Right cardiac atrium (tissue), 5 donors: ENCODE results near the gene AKR7A3. TPM values are rescaled to one million over a fixed set of nuclear protein-coding genes. Genes with fewer than 3 reads are reported as not detected.
A peak's percentile ranks its signal among the peaks of the same experiment; 100 is the strongest.
"Not testable (repeated sequence)": the region's sequence is repeated elsewhere in the genome, so short reads cannot be mapped to it uniquely, and the experiment has no call there.

ENCODE experiments used
- ATAC-seq, 2 donors: fragments of 200-7000 bp; cut with Tn5 transposase; one replicate each; pipeline versions ENCODE4 v1.8.0 to v1.9.1; 2020; ENCODE audit warnings: moderate library complexity in 2 of 2, mild to moderate bottlenecking in 1 of 2
- DNase-seq, 3 donors: peaks; one replicate each; pipeline ENCODE4 v3.0.0-alpha.2; 2020
- H3K27ac ChIP-seq: one replicate; pipeline ENCODE4 v1.5.1; 2013; ENCODE audit warnings: mild to moderate bottlenecking, low read length, control low read depth, moderate library complexity
- H3K27me3 ChIP-seq: one replicate; pipeline ENCODE4 v1.6.1; 2013; ENCODE audit not compliant: control insufficient read depth, insufficient read depth
- H3K4me1 ChIP-seq: one replicate; pipeline ENCODE4 v1.6.1; 2013; ENCODE audit warnings: low read length; ENCODE audit not compliant: control insufficient read depth, insufficient read depth
- H3K4me3 ChIP-seq: one replicate; pipeline ENCODE4 v1.5.1; 2013; ENCODE audit warnings: low read length, control low read depth
- H3K9me3 ChIP-seq: one replicate; pipeline ENCODE4 v1.6.1; 2013; ENCODE audit warnings: low read length; ENCODE audit not compliant: control insufficient read depth
- WGBS: extraction: QIAGEN DNeasy Blood & Tissue Kit; methylation state at CpG from one replicate; pipeline ENCODE4 v1.1.7; 2013; 5-methylcytosine and 5-hydroxymethylcytosine counted together
- intact Hi-C, 4 donors: fragments of 100-400 bp; cut with DNase I; formaldehyde crosslinking; loops; one replicate each; pipeline versions ENCODE4 v1.11.0 to v1.14.0; 2022 to 2023
- polyA plus RNA-seq: library from polyadenylated mRNA; stranded (reverse); fragments of 200-250 nt; gene quantifications from one replicate; pipeline ENCODE4 v1.2.3, GENCODE V29; 2013
- total RNA-seq, 4 donors: library from RNA; stranded (reverse); fragmentation: NEBNext Ultra II Directional; extraction: Animal tissue kit (Norgen Biotek cat#: 25700); gene quantifications; one replicate each; pipeline ENCODE4 v1.2.1, GENCODE V29; 2021
- donor health status: healthy with polysubstance abuse.
- donor health status: DM: no; HTN: yes; CAD: no.
- donor health status: DM: no; HTN: no; CAD: no.
- donor health status: DM: no; HTN: yes; CAD: no; lungs with severe emphysema.
- donor health status: DM: yes; HTN: yes; CAD: no.

The AKR7A3 gene
- total and polyA plus RNA-seq, 5 donors: 0.17 to 0.26 (median 0.21) TPM; not detected in 1

- H3K27ac ChIP-seq: no peak overlapping the region
- DNase-seq (no peak), ATAC-seq (peak in 1 of 2 donors; percentile 15)
- 80% methylated on average over 5 of the region's 5 CpGs for WGBS
- H3K4me1 ChIP-seq: no peaks in the 10 kb centered on the region
- no peaks in the 10 kb centered on the region for H3K27me3 ChIP-seq
- no peak overlapping the region for H3K4me3 ChIP-seq
- H3K9me3 ChIP-seq: no peaks in the 10 kb centered on the region
- intact Hi-C loops: no loop called here
Observed at GRCh38 chr1:19262047-19262446, 26.5 kb downstream of the AKR7A3 start.

GRCh38 chr1:19260211-19261138 is 28.1 kb downstream of the AKR7A3 start:
- peak in 1 of 2 donors; percentile 30 for ATAC-seq
- WGBS: 72% methylated on average over 21 of the region's 21 CpGs
- no peak overlapping the region for H3K27ac ChIP-seq
- DNase-seq: no peak
- no peaks in the 10 kb centered on the region for H3K9me3 ChIP-seq
- intact Hi-C loops: no loop called here
- no peaks in the 10 kb centered on the region for H3K4me1 ChIP-seq
- no peaks in the 10 kb centered on the region for H3K27me3 ChIP-seq
- no peak overlapping the region for H3K4me3 ChIP-seq

GRCh38 chr1:19258353-19258752 is 30.2 kb downstream of the AKR7A3 start:
- Histone ChIP-seq H3K9me3 (no peaks in the 10 kb centered on the region), H3K27ac (no peak overlapping the region), H3K4me3 (no peak overlapping the region), H3K4me1 (no peaks in the 10 kb centered on the region), H3K27me3 (no peaks in the 10 kb centered on the region)
- WGBS: 95% methylated on average over 10 of the region's 10 CpGs
- intact Hi-C loops: no loop called here
- DNase-seq (no peak), ATAC-seq (no peak)

DNA sequence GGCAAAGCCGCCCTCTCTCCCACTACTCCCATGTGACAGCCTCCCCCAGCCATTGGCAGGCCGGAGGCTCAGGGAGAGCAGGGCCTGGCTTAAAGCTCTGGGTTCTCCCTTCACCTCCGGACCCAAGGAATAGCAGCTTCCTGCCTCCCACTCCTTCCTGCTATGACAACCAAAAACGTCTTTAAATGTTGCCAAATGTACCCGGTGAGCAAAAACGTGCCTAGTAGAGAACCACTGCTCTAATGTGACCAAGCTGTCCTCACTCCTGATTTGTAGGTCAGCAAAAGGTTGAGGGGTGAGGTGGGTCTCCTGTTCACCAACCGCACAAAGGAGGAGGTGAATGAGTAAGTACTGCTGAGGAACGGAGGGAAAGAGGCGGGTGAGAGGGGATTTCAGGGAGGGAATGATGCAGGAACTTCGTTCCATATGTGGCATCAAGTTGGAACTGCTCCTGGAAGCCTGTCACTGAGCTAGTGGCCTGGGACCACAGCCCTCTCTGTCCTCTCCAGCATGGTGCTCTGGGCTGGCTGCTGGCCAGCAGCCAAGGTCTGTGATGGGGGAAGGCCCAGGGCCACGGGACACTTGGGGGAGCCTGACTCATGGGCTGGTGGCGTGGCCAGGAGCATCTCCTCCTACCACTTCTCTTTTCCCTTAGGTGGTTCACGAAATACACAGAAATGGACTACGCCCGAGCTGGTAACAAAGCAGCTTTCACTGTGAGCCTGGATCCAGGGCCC is 31.2 kb downstream of the AKR7A3 start:
- intact Hi-C loops: no loop called here
- Histone ChIP-seq H3K27me3 (no peaks in the 10 kb centered on the region), H3K9me3 (no peaks in the 10 kb centered on the region), H3K27ac (no peak overlapping the region), H3K4me1 (no peaks in the 10 kb centered on the region), H3K4me3 (no peak overlapping the region)
- ATAC-seq: no peak
- 62% methylated on average over 15 of the region's 15 CpGs for WGBS
- no peak for DNase-seq

- intact Hi-C loops, ATAC-seq, DNase-seq, H3K27ac ChIP-seq, H3K4me1 ChIP-seq, H3K4me3 ChIP-seq, H3K27me3 ChIP-seq, H3K9me3 ChIP-seq: not testable (repeated sequence)
- 90% methylated on average over 5 of the region's 5 CpGs for WGBS
Observed at GRCh38 chr1:19256301-19256700, 32.3 kb downstream of the AKR7A3 start.

DNA sequence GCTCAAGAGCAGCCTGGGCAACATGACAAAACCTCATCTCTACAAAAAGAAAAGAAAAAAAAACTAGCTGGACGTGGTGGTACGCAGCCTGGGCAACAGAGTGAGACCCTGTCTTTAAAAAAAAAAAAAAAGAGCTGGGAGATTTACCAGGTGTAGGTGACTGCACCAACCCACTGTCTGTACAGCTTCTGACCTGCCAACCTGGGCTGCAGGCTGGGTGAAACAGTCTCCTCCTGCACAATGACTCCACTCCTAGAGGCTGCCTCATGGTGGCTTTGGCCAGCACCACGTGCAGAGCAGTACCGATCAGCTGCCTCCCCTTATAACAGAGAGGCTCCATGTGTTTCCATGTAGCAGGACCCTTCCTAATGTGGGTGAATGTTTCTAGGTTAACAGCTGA is 33.3 kb downstream of the AKR7A3 start:
- intact Hi-C loops: no loop called here
- Histone ChIP-seq H3K9me3 (no peaks in the 10 kb centered on the region), H3K4me1 (peaks cover 4% of the 10 kb centered on the region), H3K27me3 (no peaks in the 10 kb centered on the region), H3K27ac (no peak overlapping the region), H3K4me3 (no peak overlapping the region)
- DNase-seq (no peak), ATAC-seq (no peak)
- WGBS: 83% methylated on average over 4 of the region's 4 CpGs

DNA sequence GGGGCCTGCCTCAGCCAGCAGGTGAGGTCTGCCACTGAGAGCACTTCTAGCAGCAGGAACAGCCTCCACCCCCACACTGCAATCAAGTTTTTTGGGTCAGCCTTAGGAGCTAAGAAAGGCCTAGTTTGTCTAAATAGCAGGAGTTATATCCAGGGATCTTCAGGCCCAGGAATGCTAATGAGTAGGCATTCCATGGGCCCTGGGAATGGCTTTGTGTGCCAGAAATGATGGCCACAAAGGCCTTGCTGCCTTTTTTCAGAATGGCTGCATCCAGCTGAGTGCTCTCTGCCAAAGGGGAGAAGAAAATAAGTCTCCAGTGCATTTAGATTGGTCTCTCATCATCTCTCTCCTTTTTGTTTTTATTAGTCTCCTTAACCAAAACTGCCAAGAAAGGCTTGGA is 34.2 kb downstream of the AKR7A3 start:
- H3K27me3 ChIP-seq: no peaks in the 10 kb centered on the region
- intact Hi-C loops: no loop called here
- peaks cover 4% of the 10 kb centered on the region for H3K4me1 ChIP-seq
- H3K9me3 ChIP-seq: no peaks in the 10 kb centered on the region
- DNase-seq (no peak), ATAC-seq (no peak)
- no peak overlapping the region for H3K4me3 ChIP-seq
- no peak overlapping the region for H3K27ac ChIP-seq

GRCh38 chr1:19251305-19252196 is 37.0 kb downstream of the AKR7A3 start, which contains the start of the genes EMC1 and MRTO4:
EMC1 (minus strand) TSS chr1:19251524; CDS start chr1:19251509, 15 bp downstream.
MRTO4 (plus strand) TSS chr1:19251805; CDS start chr1:19251836, 31 bp downstream.
- Histone ChIP-seq H3K9me3 (no peaks in the 10 kb centered on the region), H3K27ac (peak within 1 kb of the TSS; percentile 88), H3K4me3 (peak within 1 kb of the TSS; percentile 74), H3K27me3 (no peaks in the 10 kb centered on the region), H3K4me1 (peaks cover 4% of the 10 kb centered on the region)
- ATAC-seq (peak; percentile 97 to 98), DNase-seq (peak; percentile 86 to 96 (median 94))
- under 1% methylated on average over 81 of the region's 81 CpGs for WGBS
- intact Hi-C loops: no loop called here

GRCh38 chr1:19250629-19251304 is 37.8 kb downstream of the AKR7A3 start:
- Histone ChIP-seq H3K27ac (peak overlapping the region; percentile 88), H3K9me3 (no peaks in the 10 kb centered on the region), H3K4me1 (peaks cover 4% of the 10 kb centered on the region), H3K27me3 (no peaks in the 10 kb centered on the region), H3K4me3 (peak overlapping the region; percentile 74)
- intact Hi-C loops: no loop called here
- ATAC-seq: no peak
- WGBS: 13% methylated on average over 14 of the region's 14 CpGs
- DNase-seq: no peak
